ENCODE measurements around the gene ZNF683. TPM values are rescaled to one million over a fixed set of nuclear protein-coding genes. Genes with fewer than 3 reads are reported as not detected.
"Not testable (repeated sequence)": the region's sequence is repeated elsewhere in the genome, so short reads cannot be mapped to it uniquely, and the experiment has no call there.

Gene ZNF683
- total and polyA plus RNA-seq, 2 of the 4 experiments (the other 2 are of a cell fraction): not detected

DNA sequence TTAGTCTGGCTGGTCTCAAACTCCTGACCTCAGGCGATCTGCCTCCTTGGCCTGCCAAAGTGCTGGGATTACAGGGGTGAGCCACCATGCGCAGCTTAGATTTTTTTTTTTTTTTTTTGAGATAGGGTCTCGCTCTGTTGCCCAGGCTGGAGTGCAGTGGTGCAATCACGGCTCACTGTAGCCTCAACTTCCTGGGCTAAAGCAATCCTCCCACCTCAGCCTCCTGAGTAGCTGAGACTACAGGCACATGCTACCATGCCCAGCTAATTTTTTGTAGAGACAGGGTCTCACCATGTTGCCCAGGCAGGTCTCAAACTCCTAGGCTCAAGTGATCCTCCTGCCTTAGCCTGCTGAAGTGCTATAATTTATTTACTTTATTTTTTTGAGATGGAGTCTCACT lies 43.2 kb downstream of the ZNF683 start:
- H3K4me3 ChIP-seq (ENCODE audit: insufficient read depth, low read depth, low read length); dilution Hi-C loops (cut with HindIII; ENCODE audit: low sequenced_read_pairs, unreplicated experiment); H3K36me3 ChIP-seq (ENCODE audit: control insufficient read depth, insufficient read depth, low read length); H2BK120ac ChIP-seq (ENCODE audit: low read depth, low read length); H3K56ac ChIP-seq (ENCODE audit: extremely low read depth, insufficient read depth, low read length); H3K27ac ChIP-seq (ENCODE audit: insufficient read depth, low read length); H3K9me1 ChIP-seq (ENCODE audit: insufficient read depth, low read length); intact Hi-C loops (cut with micrococcal nuclease); H2AFZ ChIP-seq (replicated peaks; ENCODE audit: low read length, poor library complexity); BruUV-seq (replicated peaks); in situ Hi-C loops (cut with MboI; ENCODE audit: low sequenced_read_pairs); H4K5ac ChIP-seq (ENCODE audit: low read depth, low read length); H3K14ac ChIP-seq (replicated peaks; ENCODE audit: low read depth, low read length); H4K20me1 ChIP-seq (ENCODE audit: insufficient read depth, low read length); H3K9me3 ChIP-seq (ENCODE audit: control insufficient read depth, insufficient read depth, low read length); H2AK5ac ChIP-seq (ENCODE audit: low read depth, low read length); H3K79me1 ChIP-seq (ENCODE audit: low read depth in 1 of 2, low read length in 2 of 2); H3K23ac ChIP-seq (ENCODE audit: low read depth, low read length); H3K4me1 ChIP-seq (ENCODE audit: control insufficient read depth, insufficient read depth, low read length); H2BK20ac ChIP-seq (ENCODE audit: low read depth, low read length); H4K8ac ChIP-seq (ENCODE audit: low read depth in 2 of 2, low read length in 2 of 2); H3K4ac ChIP-seq (ENCODE audit: low read depth, low read length); POLR2A ChIA-PET (ENCODE audit: unreplicated experiment); H2BK15ac ChIP-seq (ENCODE audit: low read depth, low read length); H3K18ac ChIP-seq (ENCODE audit: low read depth, low read length); DNase-seq; H3K9ac ChIP-seq (ENCODE audit: low read depth, low read length); H2BK5ac ChIP-seq (ENCODE audit: low read depth, low read length, poor library complexity, severe bottlenecking); H2AK9ac ChIP-seq (replicated peaks; ENCODE audit: low read depth, low read length, poor library complexity); H3K4me2 ChIP-seq (ENCODE audit: low read depth, low read length); ATAC-seq (ENCODE audit: low read depth); H4K91ac ChIP-seq (ENCODE audit: insufficient read depth, low read depth, low read length): not testable (repeated sequence)
- WGBS, 2 experiments (ENCODE audit: extremely low coverage in 2 of 2, insufficient read length in 1 of 2): no CpG with 5 or more reads among the region's 4 CpGs
- H3K27me3 ChIP-seq (ENCODE audit: control insufficient read depth, insufficient read depth, low read length): peaks cover 19% of the 10 kb centered on the region
- CTCF ChIA-PET: interaction anchor here (0.7 kb wide), 1 partner anchor 62 kb away, joined by 9 read pairs; no protein-coding TSS in a partner anchor
